GM18499 (cell line): Measurements from ENCODE around the gene SMARCB1.
"Not testable (repeated sequence)": the region's sequence is repeated elsewhere in the genome, so short reads cannot be mapped to it uniquely, and the experiment has no call there.

Experiments
- ATAC-seq: cut with Tn5 transposase; IDR thresholded peaks from one replicate; pipeline ENCODE4 v1.9.1; 2021; ENCODE audit warnings: moderate number of reproducible peaks; ENCODE audit not compliant: insufficient read depth, unreplicated experiment

SMARCB1 gene

GRCh38 chr22:23860187-23860586, 73.4 kb downstream of the SMARCB1 start:
- not testable (repeated sequence) for ATAC-seq

DNA sequence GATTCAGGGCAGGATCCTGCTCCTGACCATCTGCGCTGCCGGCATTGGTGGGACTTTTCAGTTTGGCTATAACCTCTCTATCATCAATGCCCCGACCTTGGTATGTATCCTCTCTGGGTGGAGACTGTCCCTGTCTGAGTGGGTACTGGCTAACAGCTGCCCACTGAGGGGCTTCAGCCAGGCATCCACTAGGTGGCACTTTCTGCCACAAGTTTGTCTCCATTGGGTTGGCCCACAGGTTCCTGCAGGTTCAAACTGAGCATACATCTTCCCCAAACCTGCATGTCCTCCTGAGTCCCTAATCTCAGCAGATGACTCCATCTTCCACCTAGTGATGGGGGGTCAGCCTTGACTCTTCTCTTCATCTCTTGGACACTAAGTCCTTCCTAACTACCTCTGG, 75.3 kb downstream of the SMARCB1 start:
- no peak for ATAC-seq

- ATAC-seq, result not testable (repeated sequence)
These were observed 77.9 kb downstream of the SMARCB1 start for GRCh38 chr22:23864499-23865154.

DNA sequence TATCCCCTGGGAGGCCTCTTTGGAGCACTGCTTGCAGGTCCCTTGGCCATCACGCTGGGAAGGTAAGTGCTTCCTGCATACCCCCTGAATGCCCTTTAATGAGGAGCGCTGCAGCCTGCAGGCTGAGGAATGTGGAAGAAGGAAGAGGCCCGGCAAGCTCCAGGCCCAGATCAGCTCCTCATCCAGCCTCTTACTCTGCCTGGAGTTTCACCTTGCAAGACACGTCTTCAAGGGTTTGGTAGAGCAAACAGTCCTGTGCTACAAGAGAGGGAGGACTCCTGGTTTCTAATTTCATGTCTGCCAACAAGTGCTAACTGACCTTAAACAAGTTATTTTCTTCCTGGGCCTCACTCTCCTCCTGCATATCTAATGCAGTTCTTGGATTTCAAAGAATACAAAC, 81.8 kb downstream of the SMARCB1 start:
- ATAC-seq, result no peak

GRCh38 chr22:23874871-23875270, 88.1 kb downstream of the SMARCB1 start:
- no peak for ATAC-seq

- ATAC-seq, result no peak
These were observed 89.0 kb downstream of the SMARCB1 start for GRCh38 chr22:23875801-23876200.

GRCh38 chr22:23877566-23877965, 90.8 kb downstream of the SMARCB1 start:
- ATAC-seq, result no peak

GRCh38 chr22:23878219-23878618, 91.5 kb downstream of the SMARCB1 start:
- no peak for ATAC-seq

DNA sequence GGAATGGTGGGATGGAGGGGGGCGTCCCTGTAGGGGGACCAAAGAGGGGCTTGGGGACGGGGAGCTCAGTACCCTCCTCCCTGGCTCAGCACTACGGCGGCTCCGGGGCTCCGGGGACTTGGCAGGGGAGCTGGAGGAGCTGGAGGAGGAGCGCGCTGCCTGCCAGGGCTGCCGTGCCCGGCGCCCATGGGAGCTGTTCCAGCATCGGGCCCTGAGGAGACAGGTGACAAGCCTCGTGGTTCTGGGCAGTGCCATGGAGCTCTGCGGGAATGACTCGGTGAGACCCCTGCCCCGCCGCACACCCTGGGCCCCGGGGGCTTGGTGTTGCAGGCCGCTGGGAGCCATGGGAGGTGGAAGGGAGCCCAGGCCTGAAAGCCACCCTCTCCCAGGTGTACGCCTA, 95.6 kb downstream of the SMARCB1 start:
- ATAC-seq, result no peak

DNA sequence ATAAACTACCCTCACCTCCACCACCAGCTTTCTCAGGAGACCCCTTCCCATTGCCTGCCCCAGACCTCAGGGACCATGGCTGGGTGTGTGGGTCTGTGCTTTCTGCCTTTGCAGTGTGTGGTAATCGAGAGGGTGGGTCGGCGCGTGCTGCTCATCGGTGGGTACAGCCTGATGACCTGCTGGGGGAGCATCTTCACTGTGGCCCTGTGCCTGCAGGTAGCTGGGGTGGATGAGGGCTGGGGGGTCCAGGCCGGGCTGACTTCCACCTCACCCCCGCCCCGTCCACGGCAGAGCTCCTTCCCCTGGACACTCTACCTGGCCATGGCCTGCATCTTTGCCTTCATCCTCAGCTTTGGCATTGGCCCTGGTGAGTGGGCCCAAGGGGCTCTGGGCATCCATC, 96.9 kb downstream of the SMARCB1 start:
- no peak for ATAC-seq

DNA sequence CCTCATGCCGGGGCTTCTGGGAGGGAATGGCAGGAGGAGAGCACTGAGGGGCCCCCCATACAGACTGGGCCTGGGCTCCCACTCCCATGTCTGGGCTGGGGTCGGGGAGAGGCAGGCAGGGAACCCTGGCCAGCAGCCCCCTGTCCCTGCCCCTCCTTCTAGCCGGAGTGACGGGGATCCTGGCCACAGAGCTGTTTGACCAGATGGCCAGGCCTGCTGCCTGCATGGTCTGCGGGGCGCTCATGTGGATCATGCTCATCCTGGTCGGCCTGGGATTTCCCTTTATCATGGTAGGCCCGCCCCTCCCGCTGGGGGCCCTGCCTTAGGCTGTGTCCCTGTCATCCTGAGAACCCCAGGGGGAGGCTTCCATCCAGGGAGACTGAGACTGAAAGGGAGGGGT, 97.4 kb downstream of the SMARCB1 start:
- ATAC-seq, result no peak
